Mononuclear cell (primary cell): ENCODE measurements around the gene SBNO2. TPM values are rescaled to one million over a fixed set of nuclear protein-coding genes. Genes with fewer than 3 reads are reported as not detected.

Experiments used
- H3K27me3 ChIP-seq: 2 replicates; pipeline ENCODE4 v1.6.0; 2011; ENCODE audit warnings: low read length, control low read depth; ENCODE audit not compliant: insufficient read depth
- H3K4me1 ChIP-seq: 2 replicates; pipeline ENCODE4 v1.5.1; 2011; ENCODE audit warnings: mild to moderate bottlenecking, low read length, control low read depth; ENCODE audit not compliant: insufficient read depth
- H3K4me3 ChIP-seq: 2 replicates; pipeline ENCODE4 v1.5.1; 2011; ENCODE audit warnings: mild to moderate bottlenecking, low read length, moderate library complexity
- H3K9me3 ChIP-seq: 2 replicates; pipeline ENCODE4 v1.5.1; 2011; ENCODE audit warnings: low read depth, mild to moderate bottlenecking, control low read depth, low read length
- total RNA-seq: library from RNA; depleted of rRNA; stranded (reverse); fragments of >200 nt; gene quantifications from one replicate; pipeline ENCODE4 v1.2.3, GENCODE V29; 2012

SBNO2 gene
- total RNA-seq, 1 donor = 53.8 TPM

- Histone ChIP-seq H3K4me3 (no peak overlapping the region), H3K9me3 (no peaks in the 10 kb centered on the region), H3K4me1 (peaks cover 90% of the 10 kb centered on the region), H3K27me3 (no peaks in the 10 kb centered on the region)
These were observed 89.8 kb downstream of the SBNO2 start for GRCh38 chr19:1084024-1084868.

- Histone ChIP-seq H3K4me3 (no peak overlapping the region), H3K9me3 (no peaks in the 10 kb centered on the region), H3K4me1 (peaks cover 85% of the 10 kb centered on the region), H3K27me3 (no peaks in the 10 kb centered on the region)
These were observed 90.9 kb downstream of the SBNO2 start for GRCh38 chr19:1082928-1083816.

GRCh38 chr19:1082165-1082927, 91.7 kb downstream of the SBNO2 start:
- Histone ChIP-seq H3K4me3 (no peak overlapping the region), H3K9me3 (no peaks in the 10 kb centered on the region), H3K4me1 (peaks cover 85% of the 10 kb centered on the region), H3K27me3 (no peaks in the 10 kb centered on the region)

GRCh38 chr19:1081301-1082164, 92.5 kb downstream of the SBNO2 start:
- Histone ChIP-seq H3K27me3 (no peaks in the 10 kb centered on the region), H3K4me1 (peaks cover 85% of the 10 kb centered on the region), H3K9me3 (no peaks in the 10 kb centered on the region), H3K4me3 (no peak overlapping the region)

GRCh38 chr19:1080360-1081161, 93.5 kb downstream of the SBNO2 start:
- Histone ChIP-seq H3K4me1 (peaks cover 85% of the 10 kb centered on the region), H3K4me3 (no peak overlapping the region), H3K27me3 (no peaks in the 10 kb centered on the region), H3K9me3 (no peaks in the 10 kb centered on the region)

- Histone ChIP-seq H3K4me1 (peaks cover 86% of the 10 kb centered on the region), H3K4me3 (no peak overlapping the region)
These were observed 94.4 kb downstream of the SBNO2 start for GRCh38 chr19:1079566-1080111.

GRCh38 chr19:1076951-1077350, 97.1 kb downstream of the SBNO2 start:
- H3K4me1 ChIP-seq = peaks cover 92% of the 10 kb centered on the region
- no peaks in the 10 kb centered on the region for H3K27me3 ChIP-seq
- H3K9me3 ChIP-seq = no peaks in the 10 kb centered on the region
- peak overlapping the region; percentile 40 for H3K4me3 ChIP-seq

More at GRCh38 chr19:1079566-1080111, 94.4 kb downstream of the SBNO2 start:
- no peaks in the 10 kb centered on the region for H3K27me3 ChIP-seq
- no peaks in the 10 kb centered on the region for H3K9me3 ChIP-seq

GRCh38 chr19:1076046-1076386, 98.1 kb downstream of the SBNO2 start:
- Histone ChIP-seq H3K27me3 (no peaks in the 10 kb centered on the region), H3K4me1 (peaks cover 88% of the 10 kb centered on the region), H3K9me3 (no peaks in the 10 kb centered on the region), H3K4me3 (no peak overlapping the region)

- Histone ChIP-seq H3K9me3 (no peaks in the 10 kb centered on the region), H3K27me3 (no peaks in the 10 kb centered on the region), H3K4me3 (peak overlapping the region; percentile 12), H3K4me1 (peaks cover 88% of the 10 kb centered on the region)
These were observed 99.4 kb downstream of the SBNO2 start for GRCh38 chr19:1074544-1075283.

GRCh38 chr19:1073956-1074517, 100.0 kb downstream of the SBNO2 start:
- no peaks in the 10 kb centered on the region for H3K9me3 ChIP-seq
- H3K4me1 ChIP-seq = peaks cover 89% of the 10 kb centered on the region
- H3K4me3 ChIP-seq = no peak overlapping the region
- no peaks in the 10 kb centered on the region for H3K27me3 ChIP-seq

- Histone ChIP-seq H3K4me3 (no peak overlapping the region), H3K27me3 (no peaks in the 10 kb centered on the region), H3K9me3 (no peaks in the 10 kb centered on the region), H3K4me1 (peaks cover 94% of the 10 kb centered on the region)
These were observed 100.8 kb downstream of the SBNO2 start for GRCh38 chr19:1073063-1073955.
